Suprapubic skin (tissue), 4 donors: Measurements from ENCODE around the gene FBXO11. TPM values are rescaled to one million over a fixed set of nuclear protein-coding genes. Genes with fewer than 3 reads are reported as not detected.

Experiments used
- DNase-seq, 2 donors: peaks; one replicate each; pipeline ENCODE4 v3.0.0-alpha.2; 2019; ENCODE audit warnings: low spot score in 2 of 2
- H3K27ac ChIP-seq: fragments of 200-600 bp; sonication (generic); one replicate; pipeline ENCODE4 v1.5.1; 2019
- H3K27me3 ChIP-seq: fragments of 200-600 bp; sonication (generic); one replicate; pipeline ENCODE4 v1.5.1; 2019
- H3K36me3 ChIP-seq: fragments of 200-600 bp; sonication (generic); one replicate; pipeline ENCODE4 v1.5.1; 2019
- H3K4me1 ChIP-seq: fragments of 200-600 bp; sonication (generic); one replicate; pipeline ENCODE4 v1.5.1; 2019
- H3K4me3 ChIP-seq: fragments of 200-600 bp; sonication (generic); one replicate; pipeline ENCODE4 v1.5.1; 2019; ENCODE audit warnings: mild to moderate bottlenecking
- H3K9me3 ChIP-seq: fragments of 200-600 bp; sonication (generic); one replicate; pipeline ENCODE4 v1.5.1; 2019
- EP300 ChIP-seq: sonication (generic); formaldehyde crosslinking; IDR thresholded peaks from one replicate; pipeline ENCODE4 v1.6.1; 2017; ENCODE audit warnings: antibody characterized with exemption
- POLR2A ChIP-seq, 2 donors: fragments of 450-650 bp; IDR thresholded peaks; one replicate each; pipeline ENCODE4 v1.6.1; 2017; ENCODE audit warnings: antibody characterized with exemption in 2 of 2, mild to moderate bottlenecking in 2 of 2, moderate library complexity in 2 of 2
- POLR2AphosphoS5 ChIP-seq, 3 donors: sonication (generic); formaldehyde crosslinking; IDR thresholded peaks; one replicate each; pipeline ENCODE4 v1.6.1; 2017; ENCODE audit warnings: antibody characterized with exemption in 3 of 3
- WGBS: methylation state at CpG from one replicate; pipeline ENCODE4 v1.1.5; 2018; 5-methylcytosine and 5-hydroxymethylcytosine counted together
- total RNA-seq, 4 donors: library from RNA; depleted of rRNA; stranded (reverse); fragments of >200 nt; gene quantifications; one replicate each; pipeline ENCODE4 v1.1.0, GENCODE V29; 2016
- TF ChIP-seq, protein P1 (sequence below), 2 donors: fragments of 200-600 bp in 1 of 2; fragments of 450-650 bp in 1 of 2; sonication (generic) in 1 of 2; IDR thresholded peaks; one replicate each; pipeline ENCODE4 v1.5.1; 2016 to 2019; ENCODE audit warnings: antibody characterized with exemption in 2 of 2, mild to moderate bottlenecking in 1 of 2, moderate library complexity in 1 of 2

Gene FBXO11
- total RNA-seq, 4 donors from 2014 or later = 30.8 to 62.9 (median 47.2) TPM

DNA sequence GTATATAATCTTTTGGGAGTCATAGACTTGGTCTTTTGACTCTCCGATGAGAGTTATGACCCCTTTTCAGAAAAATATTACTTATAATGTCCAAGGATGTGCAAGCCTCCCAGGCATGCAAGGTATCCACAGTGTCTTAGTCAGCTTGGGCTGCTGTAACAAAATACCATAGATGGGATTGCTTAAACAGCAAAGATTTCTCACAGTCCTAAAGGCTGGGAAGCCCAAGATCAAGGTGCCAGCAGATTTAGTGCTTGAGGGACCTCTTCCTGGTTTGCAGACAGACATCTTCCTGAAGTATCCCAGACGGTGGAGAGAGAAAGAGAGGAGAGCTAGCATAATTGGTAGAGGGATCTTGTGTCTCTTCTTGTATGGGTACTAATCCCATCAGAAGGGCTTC lies 35.6 kb upstream of the FBXO11 start:
- Histone ChIP-seq H3K36me3 (no peaks in the 10 kb centered on the region), H3K4me1 (no peaks in the 10 kb centered on the region), H3K4me3 (no peak overlapping the region), H3K27ac (no peak overlapping the region), H3K27me3 (no peaks in the 10 kb centered on the region), H3K9me3 (no peaks in the 10 kb centered on the region)
- WGBS = 87% methylated on average over 2 of the region's 2 CpGs
- no peak for TF ChIP-seq POLR2AphosphoS5 (IDR thresholded peaks at IDR 0.05)
- no peak for TF ChIP-seq EP300
- TF ChIP-seq POLR2A (IDR thresholded peaks at IDR 0.05) = no peak
- TF ChIP-seq, protein P1, sequence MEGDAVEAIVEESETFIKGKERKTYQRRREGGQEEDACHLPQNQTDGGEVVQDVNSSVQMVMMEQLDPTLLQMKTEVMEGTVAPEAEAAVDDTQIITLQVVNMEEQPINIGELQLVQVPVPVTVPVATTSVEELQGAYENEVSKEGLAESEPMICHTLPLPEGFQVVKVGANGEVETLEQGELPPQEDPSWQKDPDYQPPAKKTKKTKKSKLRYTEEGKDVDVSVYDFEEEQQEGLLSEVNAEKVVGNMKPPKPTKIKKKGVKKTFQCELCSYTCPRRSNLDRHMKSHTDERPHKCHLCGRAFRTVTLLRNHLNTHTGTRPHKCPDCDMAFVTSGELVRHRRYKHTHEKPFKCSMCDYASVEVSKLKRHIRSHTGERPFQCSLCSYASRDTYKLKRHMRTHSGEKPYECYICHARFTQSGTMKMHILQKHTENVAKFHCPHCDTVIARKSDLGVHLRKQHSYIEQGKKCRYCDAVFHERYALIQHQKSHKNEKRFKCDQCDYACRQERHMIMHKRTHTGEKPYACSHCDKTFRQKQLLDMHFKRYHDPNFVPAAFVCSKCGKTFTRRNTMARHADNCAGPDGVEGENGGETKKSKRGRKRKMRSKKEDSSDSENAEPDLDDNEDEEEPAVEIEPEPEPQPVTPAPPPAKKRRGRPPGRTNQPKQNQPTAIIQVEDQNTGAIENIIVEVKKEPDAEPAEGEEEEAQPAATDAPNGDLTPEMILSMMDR (IDR thresholded peaks at IDR 0.05) = no peak
- DNase-seq = no peak

DNA sequence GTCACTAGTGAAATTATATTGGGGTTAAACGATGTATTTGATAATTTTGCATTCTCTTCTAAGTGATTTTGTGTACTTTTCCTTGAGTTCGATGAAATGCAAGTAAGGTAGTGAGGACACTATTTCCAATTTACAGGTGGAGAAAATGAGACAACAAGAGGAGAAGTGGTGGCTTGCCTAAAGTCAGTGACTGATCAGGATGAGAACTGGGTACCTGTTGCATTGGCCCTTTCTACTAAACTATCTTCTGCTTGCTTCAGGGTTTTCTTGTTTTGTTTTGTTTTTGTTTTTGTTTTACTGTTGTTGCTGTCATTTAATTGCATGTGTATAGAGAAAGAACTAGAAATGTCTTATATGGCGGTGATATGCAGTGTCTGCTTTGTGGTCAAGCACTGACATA lies 31.4 kb upstream of the FBXO11 start:
- no peak overlapping the region for H3K4me3 ChIP-seq
- TF ChIP-seq, protein P1 (IDR thresholded peaks at IDR 0.05) = no peak
- no peak for TF ChIP-seq POLR2AphosphoS5 (IDR thresholded peaks at IDR 0.05)
- TF ChIP-seq POLR2A (IDR thresholded peaks at IDR 0.05) = no peak
- TF ChIP-seq EP300 = no peak
- no peak for DNase-seq
- H3K9me3 ChIP-seq = no peaks in the 10 kb centered on the region
- no peaks in the 10 kb centered on the region for H3K36me3 ChIP-seq
- H3K27ac ChIP-seq = no peak overlapping the region
- WGBS = 91% methylated on average over 3 of the region's 3 CpGs
- no peaks in the 10 kb centered on the region for H3K4me1 ChIP-seq
- H3K27me3 ChIP-seq = no peaks in the 10 kb centered on the region

GRCh38 chr2:47935071-47935470 lies 28.8 kb upstream of the FBXO11 start:
- no peaks in the 10 kb centered on the region for H3K36me3 ChIP-seq
- no peaks in the 10 kb centered on the region for H3K9me3 ChIP-seq
- TF ChIP-seq POLR2A (IDR thresholded peaks at IDR 0.05) (no peak), POLR2AphosphoS5 (IDR thresholded peaks at IDR 0.05) (no peak), EP300 (no peak)
- TF ChIP-seq, protein P1 (IDR thresholded peaks at IDR 0.05) = no peak
- no peak overlapping the region for H3K27ac ChIP-seq
- H3K4me3 ChIP-seq = no peak overlapping the region
- no peaks in the 10 kb centered on the region for H3K27me3 ChIP-seq
- no peak for DNase-seq
- WGBS = 80% methylated on average over 4 of the region's 4 CpGs
- no peaks in the 10 kb centered on the region for H3K4me1 ChIP-seq

DNA sequence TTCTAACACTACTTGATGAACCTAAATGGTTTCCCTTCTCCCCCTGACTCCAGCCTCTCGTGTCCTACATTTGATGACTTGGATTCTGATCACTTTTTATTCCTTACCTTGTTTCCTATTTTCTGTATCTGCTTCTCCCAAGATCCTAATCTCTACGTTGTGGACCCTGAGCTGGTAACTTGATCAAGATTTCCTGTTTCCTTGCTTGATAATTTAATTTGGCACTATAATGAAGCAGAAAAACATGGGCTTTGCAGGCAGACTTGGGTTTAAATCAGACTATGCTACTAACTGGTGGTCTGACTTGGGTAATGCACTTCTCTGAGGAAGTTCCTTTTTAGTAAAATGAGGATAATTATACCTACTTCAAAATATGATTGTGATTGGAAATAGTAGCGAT lies 11.7 kb upstream of the FBXO11 start:
- WGBS = 83% methylated on average over 3 of the region's 3 CpGs
- no peaks in the 10 kb centered on the region for H3K36me3 ChIP-seq
- H3K27me3 ChIP-seq = no peaks in the 10 kb centered on the region
- H3K27ac ChIP-seq = no peak overlapping the region
- H3K4me1 ChIP-seq = no peaks in the 10 kb centered on the region
- TF ChIP-seq POLR2A (IDR thresholded peaks at IDR 0.05) (no peak), POLR2AphosphoS5 (IDR thresholded peaks at IDR 0.05) (no peak), EP300 (no peak)
- TF ChIP-seq, protein P1 (IDR thresholded peaks at IDR 0.05) = no peak
- H3K9me3 ChIP-seq = no peaks in the 10 kb centered on the region
- DNase-seq = no peak
- no peak overlapping the region for H3K4me3 ChIP-seq

DNA sequence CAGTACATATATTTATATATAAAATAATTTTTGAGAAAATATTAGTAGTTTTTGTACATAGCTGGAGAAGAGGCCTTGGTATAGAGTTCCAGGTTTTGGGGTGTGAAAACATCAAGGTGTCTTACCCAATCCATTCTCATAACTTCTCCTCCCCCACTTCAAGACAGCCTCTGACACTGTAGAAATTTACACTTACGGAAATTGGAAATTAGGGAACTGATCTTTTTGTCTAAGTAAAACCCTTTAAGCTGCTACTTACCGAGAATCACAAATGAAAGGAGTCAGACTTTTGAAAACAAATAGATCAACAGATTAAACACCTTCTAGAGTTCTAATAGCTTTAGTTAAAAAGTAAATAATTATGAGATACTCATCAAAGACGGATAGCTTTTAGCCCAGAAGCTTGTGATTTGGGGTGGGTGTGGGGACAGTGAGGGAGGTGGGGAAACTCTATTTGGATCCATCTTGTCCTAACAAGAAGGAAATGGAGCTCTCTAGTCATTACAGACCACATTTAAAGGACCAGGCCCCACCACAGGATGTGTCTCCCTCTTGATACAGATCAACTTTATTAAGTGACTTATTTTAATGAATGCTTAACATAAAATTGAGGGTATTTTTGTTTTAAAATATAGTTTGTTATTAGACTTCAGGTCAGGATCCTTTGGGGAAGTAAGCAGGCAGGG lies 11.1 kb upstream of the FBXO11 start:
- Histone ChIP-seq H3K36me3 (no peaks in the 10 kb centered on the region), H3K4me3 (no peak overlapping the region), H3K9me3 (no peaks in the 10 kb centered on the region), H3K4me1 (no peaks in the 10 kb centered on the region), H3K27me3 (no peaks in the 10 kb centered on the region), H3K27ac (no peak overlapping the region)
- WGBS = 85% methylated on average over 3 of the region's 3 CpGs
- TF ChIP-seq, protein P1 (IDR thresholded peaks at IDR 0.05) = no peak
- TF ChIP-seq EP300 (no peak), POLR2A (IDR thresholded peaks at IDR 0.05) (no peak), POLR2AphosphoS5 (IDR thresholded peaks at IDR 0.05) (no peak)
- DNase-seq = no peak
